Upper lobe of left lung (tissue), 6 donors: Measurements from ENCODE around the gene CDH13. TPM values are rescaled to one million over a fixed set of nuclear protein-coding genes. Genes with fewer than 3 reads are reported as not detected.

Experiments used
- ATAC-seq, 2 donors: fragments of 200-7000 bp; cut with Tn5 transposase; one replicate each; pipeline ENCODE4 v1.9.1; 2022; ENCODE audit warnings: mild to moderate bottlenecking in 2 of 2, moderate library complexity in 2 of 2; ENCODE audit not compliant: low FRiP score in 2 of 2
- DNase-seq, 2 donors: peaks; one replicate each; pipeline ENCODE4 v3.0.0-alpha.2; 2019 to 2020
- H3K27ac ChIP-seq, 4 donors: fragments of 200-600 bp; sonication (generic); one replicate each; pipeline ENCODE4 v1.5.1; 2016 to 2019
- H3K27me3 ChIP-seq, 4 donors: fragments of 200-600 bp; sonication (generic); one replicate each; pipeline ENCODE4 v1.5.1; 2017 to 2019
- H3K36me3 ChIP-seq, 4 donors: fragments of 200-600 bp; sonication (generic); one replicate each; pipeline ENCODE4 v1.5.1; 2016 to 2019
- H3K4me1 ChIP-seq, 4 donors: fragments of 200-600 bp; sonication (generic); one replicate each; pipeline ENCODE4 v1.5.1; 2018 to 2019
- H3K4me3 ChIP-seq, 4 donors: fragments of 200-600 bp; sonication (generic); one replicate each; pipeline ENCODE4 v1.5.1; 2017 to 2019; ENCODE audit warnings: mild to moderate bottlenecking in 2 of 4, moderate library complexity in 1 of 4
- H3K9me3 ChIP-seq, 4 donors: fragments of 200-600 bp; sonication (generic); one replicate each; pipeline ENCODE4 v1.5.1; 2018 to 2019
- CTCF ChIP-seq, 6 experiments: fragments of 450-650 bp in 4 of 6; fragments of 200-600 bp in 2 of 6; sonication (generic) in 2 of 6; IDR thresholded peaks; one replicate each; pipeline ENCODE4 v1.5.1; 2016 to 2019; ENCODE audit warnings: antibody characterized with exemption in 6 of 6
- EP300 ChIP-seq, 4 donors: sonication (generic); formaldehyde crosslinking; IDR thresholded peaks; one replicate each; pipeline ENCODE4 v1.5.1; 2017; ENCODE audit warnings: antibody characterized with exemption in 4 of 4, control low read depth in 2 of 4
- POLR2A ChIP-seq, 4 donors: fragments of 450-650 bp; IDR thresholded peaks; one replicate each; pipeline ENCODE4 v1.5.1; 2016 to 2017; ENCODE audit warnings: antibody characterized with exemption in 4 of 4, mild to moderate bottlenecking in 2 of 4
- POLR2AphosphoS5 ChIP-seq, 2 donors: sonication (generic); formaldehyde crosslinking; IDR thresholded peaks; one replicate each; pipeline ENCODE4 v1.5.1; 2017; ENCODE audit warnings: antibody characterized with exemption in 2 of 2
- WGBS, 2 donors: methylation state at CpG; one replicate each; pipeline ENCODE4 v1.1.5; 2017 to 2018; 5-methylcytosine and 5-hydroxymethylcytosine counted together
- total RNA-seq, 6 donors: library from RNA; depleted of rRNA in 4 of 6; stranded (reverse); fragments of >200 nt in 4 of 6; gene quantifications; one replicate each; pipeline versions ENCODE4 v1.1.0 to v1.2.1, GENCODE V29; 2016 to 2021
- donor health status: DM: no; HTN: no; CAD: no; lungs with moderate emphysema.
- donor health status: DM: no; HTN: yes; CAD: no; lungs with severe emphysema.

The CDH13 gene
- total RNA-seq, 6 donors from 2014 or later = 11.3 to 39.8 (median 19.9) TPM

DNA sequence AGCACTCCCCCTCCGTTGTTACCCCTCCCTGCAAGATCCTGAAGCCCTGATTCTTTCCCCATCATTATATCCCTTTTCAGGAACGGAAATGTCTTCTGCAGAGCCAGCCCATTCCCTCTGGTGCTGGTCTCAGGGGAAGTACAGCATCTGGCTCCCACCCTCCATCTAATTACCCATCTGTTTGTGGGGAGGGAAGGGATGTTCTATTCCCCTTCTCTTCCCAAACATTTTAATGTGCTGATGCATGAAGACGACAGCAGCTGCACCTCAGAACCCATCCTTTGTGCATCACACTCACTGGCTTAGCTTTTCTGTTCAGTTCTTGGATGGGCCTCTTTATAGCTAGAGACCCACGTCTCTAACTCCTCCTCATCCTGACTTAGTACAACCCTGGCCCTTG, 367.2 kb downstream of the CDH13 start:
- Histone ChIP-seq H3K27me3 (no peaks in the 10 kb centered on the region), H3K36me3 (no peaks in the 10 kb centered on the region), H3K27ac (no peak overlapping the region), H3K4me1 (peaks cover 0 to 5% (median 2%) of the 10 kb centered on the region in 4 donors), H3K4me3 (no peak overlapping the region), H3K9me3 (no peaks in the 10 kb centered on the region)
- DNase-seq (no peak), ATAC-seq (peak in 1 of 2 donors; percentile 28)
- TF ChIP-seq POLR2A (IDR thresholded peaks at IDR 0.05) (no peak), CTCF (IDR thresholded peaks at IDR 0.05) (no peak), EP300 (IDR thresholded peaks at IDR 0.05) (no peak), POLR2AphosphoS5 (IDR thresholded peaks at IDR 0.05) (no peak)
- 77 to 90% methylated on average over 4 of the region's 4 CpGs for WGBS, 2 donors

DNA sequence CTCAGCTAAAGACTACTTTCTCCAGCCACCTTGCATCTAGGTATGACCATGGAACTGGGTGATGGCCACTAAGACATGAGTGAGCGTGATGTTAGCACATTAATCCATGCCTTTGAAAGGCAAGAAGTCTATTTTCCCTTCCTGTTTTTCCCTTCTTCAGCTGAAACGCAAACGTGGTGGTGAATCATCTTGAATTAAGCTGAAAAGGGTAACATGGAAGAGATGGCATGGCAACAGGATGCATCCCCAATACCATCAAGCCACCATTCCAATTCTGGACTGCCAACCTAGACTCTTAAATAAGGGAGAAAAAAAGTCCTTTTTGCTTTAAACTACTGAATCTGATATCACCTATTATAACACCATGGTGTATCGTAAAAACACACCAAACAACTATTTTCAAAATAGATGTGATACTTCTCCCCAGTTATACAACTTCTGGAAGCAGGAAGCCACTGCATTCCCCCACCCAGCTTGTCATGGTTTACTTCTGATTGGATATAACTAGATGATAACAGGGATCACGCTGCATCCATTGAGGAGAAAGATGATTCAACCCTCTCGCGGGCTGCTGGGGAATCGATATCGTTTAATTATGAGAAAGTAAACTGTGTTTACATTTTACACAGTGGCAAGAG, 368.6 kb downstream of the CDH13 start:
- H3K36me3 ChIP-seq = no peaks in the 10 kb centered on the region
- ATAC-seq (no peak), DNase-seq (no peak)
- no peaks in the 10 kb centered on the region for H3K9me3 ChIP-seq
- H3K4me3 ChIP-seq = no peak overlapping the region
- H3K27me3 ChIP-seq = no peaks in the 10 kb centered on the region
- H3K27ac ChIP-seq = peak overlapping the region in 1 of 4 donors; percentile 57
- TF ChIP-seq POLR2AphosphoS5 (IDR thresholded peaks at IDR 0.05) (peak in 1 of 2 donors; percentile 6), CTCF (IDR thresholded peaks at IDR 0.05) (no peak), EP300 (IDR thresholded peaks at IDR 0.05) (no peak)
- WGBS, 2 donors = 73 to 74% methylated on average over 9 of the region's 9 CpGs
- peaks cover 0 to 5% (median 2%) of the 10 kb centered on the region in 4 donors for H3K4me1 ChIP-seq

DNA sequence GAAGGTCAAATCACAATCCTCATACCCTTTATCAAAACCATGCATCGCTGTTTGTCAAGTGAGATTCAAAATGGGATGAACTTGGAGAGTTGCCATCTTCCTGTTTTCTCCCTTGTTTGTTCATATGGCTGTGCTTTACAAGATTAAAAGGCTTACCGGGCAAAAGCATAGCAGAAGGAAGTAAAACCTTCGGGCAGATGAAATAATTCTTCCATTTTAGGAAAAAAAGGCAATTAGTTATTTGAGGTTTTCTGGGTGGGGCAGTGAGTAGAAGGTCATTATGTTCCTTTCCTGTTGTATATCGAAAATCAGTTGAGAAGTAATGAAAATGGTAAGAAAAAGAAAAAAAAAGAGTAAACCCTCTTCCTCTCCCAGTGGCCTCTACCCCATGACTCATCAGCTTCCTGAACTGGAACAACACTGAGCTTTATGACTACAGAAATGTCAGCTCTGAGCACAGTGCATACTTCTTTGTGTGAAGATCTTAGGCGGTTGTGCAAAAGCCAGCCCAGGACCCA, 369.2 kb downstream of the CDH13 start:
- H3K4me1 ChIP-seq = peaks cover 0 to 5% (median 2%) of the 10 kb centered on the region in 4 donors
- H3K9me3 ChIP-seq = no peaks in the 10 kb centered on the region
- TF ChIP-seq POLR2AphosphoS5 (IDR thresholded peaks at IDR 0.05) = no peak
- no peak for TF ChIP-seq EP300 (IDR thresholded peaks at IDR 0.05)
- TF ChIP-seq CTCF (IDR thresholded peaks at IDR 0.05) = no peak
- no peak for TF ChIP-seq POLR2A (IDR thresholded peaks at IDR 0.05)
- no peaks in the 10 kb centered on the region for H3K27me3 ChIP-seq
- H3K27ac ChIP-seq = peak overlapping the region in 3 of 4 donors; percentile 15 to 57 (median 46)
- ATAC-seq (peak; percentile 45 to 53), DNase-seq (no peak)
- H3K4me3 ChIP-seq = no peak overlapping the region
- H3K36me3 ChIP-seq = no peaks in the 10 kb centered on the region
- WGBS, 2 donors = 23 to 50% methylated on average over 5 of the region's 5 CpGs

DNA sequence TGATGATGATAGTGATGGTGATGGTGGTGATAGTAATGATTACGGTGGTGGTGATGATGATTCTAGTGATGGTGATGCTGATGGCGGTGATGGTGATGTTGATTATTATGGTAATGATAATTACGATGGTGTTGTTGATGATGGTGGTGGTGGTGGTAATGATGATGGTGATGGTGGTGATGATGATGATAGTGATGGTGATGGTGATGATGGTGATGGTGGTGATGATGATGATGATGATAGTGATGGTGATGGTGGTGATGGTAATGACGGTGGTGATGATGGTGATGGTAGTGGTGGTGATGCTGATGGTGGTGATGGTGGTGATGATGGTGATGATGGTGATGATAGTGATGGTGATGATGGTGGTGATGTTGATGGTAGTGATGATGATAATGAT, 370.0 kb downstream of the CDH13 start:
- no peak overlapping the region for H3K27ac ChIP-seq
- H3K9me3 ChIP-seq = no peaks in the 10 kb centered on the region
- WGBS, 2 donors = 85 to 95% methylated on average over 4 of the region's 4 CpGs
- H3K4me1 ChIP-seq = peaks cover 0 to 5% (median 2%) of the 10 kb centered on the region in 4 donors
- TF ChIP-seq POLR2AphosphoS5 (IDR thresholded peaks at IDR 0.05) = no peak
- TF ChIP-seq CTCF (IDR thresholded peaks at IDR 0.05) = no peak
- TF ChIP-seq POLR2A (IDR thresholded peaks at IDR 0.05) = no peak
- no peak for TF ChIP-seq EP300 (IDR thresholded peaks at IDR 0.05)
- no peaks in the 10 kb centered on the region for H3K27me3 ChIP-seq
- H3K36me3 ChIP-seq = no peaks in the 10 kb centered on the region
- no peak overlapping the region for H3K4me3 ChIP-seq
- ATAC-seq (no peak), DNase-seq (no peak)

DNA sequence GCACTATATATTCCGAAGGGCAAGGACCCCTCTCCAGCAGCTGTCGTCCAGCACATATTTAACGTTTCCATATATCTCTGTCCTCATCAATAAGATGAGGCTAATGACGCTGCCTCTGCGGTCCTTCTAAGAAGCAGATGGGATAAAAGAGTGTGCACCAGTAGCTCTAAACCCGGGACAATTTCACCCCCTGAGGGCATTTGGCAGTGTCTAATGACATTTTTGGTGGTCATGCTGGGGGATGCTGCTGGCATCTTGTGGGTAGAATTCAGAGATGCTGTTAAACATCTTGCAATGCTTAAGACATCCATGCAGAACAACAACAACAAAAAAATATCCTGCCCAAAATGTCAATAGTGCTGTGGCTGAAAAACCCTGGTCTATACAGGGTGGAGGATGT, 372.9 kb downstream of the CDH13 start:
- no peak overlapping the region for H3K27ac ChIP-seq
- TF ChIP-seq POLR2AphosphoS5 (IDR thresholded peaks at IDR 0.05) (no peak), CTCF (IDR thresholded peaks at IDR 0.05) (no peak), POLR2A (IDR thresholded peaks at IDR 0.05) (no peak), EP300 (IDR thresholded peaks at IDR 0.05) (no peak)
- no peaks in the 10 kb centered on the region for H3K36me3 ChIP-seq
- DNase-seq = no peak
- H3K4me1 ChIP-seq = peaks cover 6 to 21% (median 13%) of the 10 kb centered on the region in 4 donors
- H3K27me3 ChIP-seq = no peaks in the 10 kb centered on the region
- no peak for ATAC-seq
- H3K4me3 ChIP-seq = no peak overlapping the region
- H3K9me3 ChIP-seq = no peaks in the 10 kb centered on the region
- WGBS, 2 donors = 86 to 90% methylated on average over 6 of the region's 6 CpGs
